OCI-LY3 (cell line): ENCODE measurements around the gene ZCCHC24.

ENCODE experiments used
- H2AFZ ChIP-seq: fragments of 200-600, 300-600 bp; shearing (Covaris generic); 2 replicates; pipeline ENCODE4 v1.6.0; 2014; ENCODE audit warnings: antibody characterized with exemption, low read depth, low read length
- H3K27ac ChIP-seq: fragments of 200-600, 300-600 bp; sonication (generic); 2 replicates; pipeline ENCODE4 v1.5.1; 2014; ENCODE audit warnings: mild to moderate bottlenecking, low read length, moderate library complexity, mixed read lengths
- H3K27me3 ChIP-seq: fragments of 200-600, 300-600 bp; sonication (generic); 2 replicates; pipeline ENCODE4 v1.6.1; 2014; ENCODE audit warnings: low read depth, low read length, mixed read lengths
- H3K36me3 ChIP-seq: fragments of 200-600, 300-600 bp; sonication (generic); replicated peaks from 2 replicates; pipeline ENCODE3; 2014; ENCODE audit warnings: low read depth, low read length, mixed read lengths
- H3K4me1 ChIP-seq: fragments of 300-600, 200-600 bp; sonication (generic); 2 replicates; pipeline ENCODE4 v1.6.1; 2014; ENCODE audit warnings: low read length, mixed read lengths
- H3K4me2 ChIP-seq: fragments of 200-600, 300-600 bp; sonication (generic); 2 replicates; pipeline ENCODE4 v1.6.1; 2014; ENCODE audit warnings: low read length, mixed read lengths
- H3K4me3 ChIP-seq: fragments of 300-600, 200-600 bp; sonication (generic); 2 replicates; pipeline ENCODE4 v1.5.1; 2014; ENCODE audit warnings: antibody characterized with exemption, mild to moderate bottlenecking, low read length, moderate library complexity
- H3K79me2 ChIP-seq: fragments of 300-600, 200-600 bp; shearing (Covaris generic); 2 replicates; pipeline ENCODE4 v1.6.1; 2014; ENCODE audit warnings: mild to moderate bottlenecking, low read length, mixed read lengths
- H3K9ac ChIP-seq: fragments of 300-600, 200-600 bp; shearing (Covaris generic); 2 replicates; pipeline ENCODE4 v1.6.0; 2014; ENCODE audit warnings: mild to moderate bottlenecking, low read length, moderate library complexity
- H3K9me3 ChIP-seq: fragments of 200-600, 300-600 bp; shearing (Covaris generic); 2 replicates; pipeline ENCODE4 v1.6.1; 2014; ENCODE audit warnings: low read length, mixed read lengths; ENCODE audit not compliant: insufficient read depth
- H4K20me1 ChIP-seq: fragments of 200-600, 300-600 bp; sonication (generic); 2 replicates; pipeline ENCODE4 v1.6.1; 2016; ENCODE audit warnings: low read length, mixed read lengths; ENCODE audit not compliant: insufficient read depth
- EZH2phosphoT487 ChIP-seq: fragments of 200-600 bp; shearing (Covaris generic); IDR thresholded peaks from 2 replicates; pipeline ENCODE4 v1.6.1; 2018; ENCODE audit warnings: antibody characterized with exemption, mixed run types, low read depth
- TF ChIP-seq, protein P1 (sequence below): fragments of 200-600, 300-600 bp; sonication (generic); IDR thresholded peaks from 2 replicates; pipeline ENCODE4 v1.5.1; 2014; ENCODE audit warnings: antibody characterized with exemption, low read length, low read depth

ZCCHC24 gene

DNA sequence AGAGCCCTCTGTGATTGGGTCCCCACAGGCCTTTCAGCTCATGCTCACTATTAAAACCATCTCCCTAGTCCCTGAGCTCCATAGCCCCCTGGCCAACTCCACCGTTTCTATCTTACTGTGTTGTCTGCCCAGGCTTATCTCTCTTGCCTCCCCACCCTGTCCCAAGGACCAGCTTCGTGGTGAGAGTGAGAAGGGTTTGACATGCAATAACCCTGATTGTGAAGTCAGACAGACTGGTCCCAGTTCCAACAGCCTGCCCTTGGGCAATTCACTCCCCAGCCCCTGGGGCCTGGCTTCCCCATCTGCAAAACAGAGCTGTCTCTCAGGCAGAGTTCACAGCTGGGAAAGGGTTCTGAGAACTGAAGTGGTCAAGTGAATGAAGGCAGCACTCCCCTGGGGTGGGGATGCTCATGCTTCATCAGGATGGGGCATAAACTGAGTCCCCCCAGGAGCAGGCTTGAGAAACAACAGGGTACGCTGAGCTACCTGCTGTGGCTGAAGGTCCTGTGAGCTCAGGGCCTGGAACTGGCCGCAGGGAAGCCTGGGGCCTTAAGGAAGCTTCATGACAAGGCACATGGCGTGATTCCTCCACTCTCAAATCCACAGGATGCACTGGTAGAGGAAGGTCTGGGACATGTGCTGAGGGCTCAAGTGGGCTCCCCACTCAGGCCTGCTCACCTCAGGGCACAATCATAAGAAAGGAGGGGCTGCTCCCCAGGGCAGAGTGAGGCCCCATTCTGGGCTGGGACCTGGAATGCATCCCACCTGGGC lies 100.0 kb downstream of the ZCCHC24 start:
- H3K36me3 ChIP-seq, result peaks cover 21% of the 10 kb centered on the region
- peaks cover 23% of the 10 kb centered on the region for H4K20me1 ChIP-seq
- H3K27me3 ChIP-seq, result no peaks in the 10 kb centered on the region
- no peak overlapping the region for H3K4me2 ChIP-seq
- no peaks in the 10 kb centered on the region for H3K9me3 ChIP-seq
- H2AFZ ChIP-seq, result no peak overlapping the region
- H3K79me2 ChIP-seq, result peaks cover 31% of the 10 kb centered on the region
- no peak for TF ChIP-seq EZH2phosphoT487
- TF ChIP-seq, protein P1, sequence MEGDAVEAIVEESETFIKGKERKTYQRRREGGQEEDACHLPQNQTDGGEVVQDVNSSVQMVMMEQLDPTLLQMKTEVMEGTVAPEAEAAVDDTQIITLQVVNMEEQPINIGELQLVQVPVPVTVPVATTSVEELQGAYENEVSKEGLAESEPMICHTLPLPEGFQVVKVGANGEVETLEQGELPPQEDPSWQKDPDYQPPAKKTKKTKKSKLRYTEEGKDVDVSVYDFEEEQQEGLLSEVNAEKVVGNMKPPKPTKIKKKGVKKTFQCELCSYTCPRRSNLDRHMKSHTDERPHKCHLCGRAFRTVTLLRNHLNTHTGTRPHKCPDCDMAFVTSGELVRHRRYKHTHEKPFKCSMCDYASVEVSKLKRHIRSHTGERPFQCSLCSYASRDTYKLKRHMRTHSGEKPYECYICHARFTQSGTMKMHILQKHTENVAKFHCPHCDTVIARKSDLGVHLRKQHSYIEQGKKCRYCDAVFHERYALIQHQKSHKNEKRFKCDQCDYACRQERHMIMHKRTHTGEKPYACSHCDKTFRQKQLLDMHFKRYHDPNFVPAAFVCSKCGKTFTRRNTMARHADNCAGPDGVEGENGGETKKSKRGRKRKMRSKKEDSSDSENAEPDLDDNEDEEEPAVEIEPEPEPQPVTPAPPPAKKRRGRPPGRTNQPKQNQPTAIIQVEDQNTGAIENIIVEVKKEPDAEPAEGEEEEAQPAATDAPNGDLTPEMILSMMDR, result no peak
- no peak overlapping the region for H3K4me3 ChIP-seq
- H3K27ac ChIP-seq, result no peak overlapping the region
- peaks cover 16% of the 10 kb centered on the region for H3K4me1 ChIP-seq
- H3K9ac ChIP-seq, result no peak overlapping the region

DNA sequence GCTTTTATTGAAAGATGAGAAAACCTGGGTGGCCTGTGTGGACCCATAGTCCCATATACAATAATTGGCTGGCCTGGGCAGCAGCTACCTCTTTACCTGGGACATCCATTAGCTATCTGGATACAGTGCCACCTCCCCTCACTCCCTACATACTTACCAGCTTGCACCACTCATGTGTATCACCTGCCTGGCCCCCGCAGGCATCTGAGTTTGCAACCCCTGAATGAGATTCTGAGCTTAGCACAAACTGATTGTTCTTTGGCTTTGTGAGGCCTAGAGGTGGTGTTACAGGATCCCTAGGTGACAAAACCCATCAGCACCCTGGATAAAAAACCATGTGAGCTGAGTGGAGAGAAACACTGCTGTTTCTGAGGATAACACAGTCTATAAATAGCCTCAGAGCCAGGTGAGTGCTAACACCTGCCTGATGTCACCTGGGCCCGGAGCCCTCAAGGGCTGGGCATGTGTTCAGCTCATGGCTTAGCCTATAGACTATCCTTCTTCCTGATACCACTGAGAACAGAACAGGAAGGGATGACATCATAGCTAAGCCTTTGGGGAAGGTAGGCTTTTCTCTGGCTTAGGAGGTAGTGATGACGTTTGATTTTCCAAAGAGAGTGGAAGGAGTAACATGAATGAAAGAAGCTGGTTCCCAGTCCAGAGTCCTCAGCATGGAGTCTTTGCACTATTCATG lies 100.8 kb downstream of the ZCCHC24 start:
- H3K9me3 ChIP-seq, result no peaks in the 10 kb centered on the region
- no peaks in the 10 kb centered on the region for H3K27me3 ChIP-seq
- H3K36me3 ChIP-seq, result peaks cover 13% of the 10 kb centered on the region
- H3K4me2 ChIP-seq, result no peak overlapping the region
- H3K9ac ChIP-seq, result no peak overlapping the region
- no peak overlapping the region for H3K27ac ChIP-seq
- peaks cover 16% of the 10 kb centered on the region for H4K20me1 ChIP-seq
- H3K79me2 ChIP-seq, result peaks cover 24% of the 10 kb centered on the region
- TF ChIP-seq, protein P1, result no peak
- TF ChIP-seq EZH2phosphoT487, result no peak
- no peak overlapping the region for H3K4me3 ChIP-seq
- H3K4me1 ChIP-seq, result peaks cover 16% of the 10 kb centered on the region
- H2AFZ ChIP-seq, result no peak overlapping the region

DNA sequence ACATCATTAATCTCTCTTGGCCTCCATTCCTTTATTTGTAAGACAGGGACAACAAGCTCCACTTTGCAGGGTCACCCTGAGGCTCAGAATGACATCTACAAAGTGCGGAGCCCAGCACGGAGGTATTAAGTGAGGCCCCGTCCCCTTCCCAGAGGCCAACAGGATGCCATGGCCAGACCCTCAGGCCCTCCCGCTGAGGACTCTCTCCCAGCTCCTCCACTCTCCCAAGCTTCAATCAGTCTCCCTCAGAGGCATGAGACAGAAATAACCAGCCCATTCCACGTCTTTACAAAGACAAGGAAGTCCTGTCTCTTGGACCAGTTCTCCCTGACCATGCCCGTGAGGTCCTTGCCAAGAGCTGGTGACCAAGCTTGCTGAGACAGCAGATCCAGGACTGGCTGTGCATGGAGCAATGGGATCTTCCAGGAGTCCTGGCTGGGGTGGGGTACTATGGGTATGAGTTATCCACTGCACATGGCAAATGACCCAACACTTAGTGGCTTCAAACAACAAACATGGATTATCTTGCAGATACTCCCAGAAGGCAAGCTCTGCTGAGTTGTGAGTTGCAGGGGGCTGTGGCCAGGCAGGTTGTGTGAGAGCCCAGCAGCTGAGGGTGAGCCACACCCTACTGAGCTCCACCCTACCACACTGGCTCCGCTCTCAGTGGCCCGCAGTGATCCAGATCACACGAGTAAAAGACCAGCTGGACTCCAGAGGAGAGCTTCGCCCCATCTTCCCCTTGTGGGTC lies 102.4 kb downstream of the ZCCHC24 start:
- no peak overlapping the region for H2AFZ ChIP-seq
- no peak overlapping the region for H3K27ac ChIP-seq
- peaks cover 7% of the 10 kb centered on the region for H3K79me2 ChIP-seq
- no peaks in the 10 kb centered on the region for H4K20me1 ChIP-seq
- H3K9ac ChIP-seq, result no peak overlapping the region
- TF ChIP-seq, protein P1, result no peak
- no peak for TF ChIP-seq EZH2phosphoT487
- no peak overlapping the region for H3K4me3 ChIP-seq
- H3K36me3 ChIP-seq, result no peaks in the 10 kb centered on the region
- peaks cover 7% of the 10 kb centered on the region for H3K4me1 ChIP-seq
- H3K4me2 ChIP-seq, result no peak overlapping the region
- no peaks in the 10 kb centered on the region for H3K9me3 ChIP-seq
- no peaks in the 10 kb centered on the region for H3K27me3 ChIP-seq

DNA sequence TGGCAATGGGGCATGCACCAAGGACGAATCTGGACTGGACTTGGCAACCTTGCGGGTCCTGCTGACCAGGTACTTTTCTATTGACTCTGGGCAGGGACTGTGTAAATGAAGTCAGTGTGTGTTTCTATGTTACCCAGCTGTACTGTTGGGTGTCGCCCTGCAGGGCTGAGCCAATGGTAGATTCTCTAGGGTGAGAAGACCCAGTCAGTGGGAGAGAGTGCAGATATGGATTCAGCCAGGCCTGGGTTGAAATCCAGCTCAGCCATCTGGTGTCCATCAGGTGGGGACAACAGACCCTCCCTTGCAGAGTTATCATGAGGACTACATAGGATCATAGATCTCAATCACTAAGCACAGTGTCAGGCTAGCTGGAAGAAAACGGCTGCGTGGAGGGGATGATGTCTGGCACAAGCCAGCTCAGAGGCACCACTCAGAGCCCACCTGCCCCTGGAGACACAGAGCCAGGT lies 103.1 kb downstream of the ZCCHC24 start:
- no peaks in the 10 kb centered on the region for H3K9me3 ChIP-seq
- no peak for TF ChIP-seq EZH2phosphoT487
- TF ChIP-seq, protein P1, result no peak
- peaks cover 7% of the 10 kb centered on the region for H3K4me1 ChIP-seq
- no peak overlapping the region for H3K9ac ChIP-seq
- no peak overlapping the region for H2AFZ ChIP-seq
- no peaks in the 10 kb centered on the region for H3K36me3 ChIP-seq
- H3K27me3 ChIP-seq, result no peaks in the 10 kb centered on the region
- no peak overlapping the region for H3K4me2 ChIP-seq
- H3K4me3 ChIP-seq, result no peak overlapping the region
- H3K79me2 ChIP-seq, result peaks cover under 1% of the 10 kb centered on the region; the same call in 1 of the 2 replicates
- H4K20me1 ChIP-seq, result no peaks in the 10 kb centered on the region
- no peak overlapping the region for H3K27ac ChIP-seq
